Parathyroid adenoma (tissue), 2 donors: ENCODE data around the gene MYO16.
"Not testable (repeated sequence)": the region's sequence is repeated elsewhere in the genome, so short reads cannot be mapped to it uniquely, and the experiment has no call there.

Experiments used
- H2AFZ ChIP-seq: fragments of 300-600 bp; sonication (generic); one replicate; pipeline ENCODE4 v1.7.0; 2017; ENCODE audit warnings: antibody characterized with exemption, mild to moderate bottlenecking
- H3K27ac ChIP-seq: fragments of 300-600 bp; sonication (generic); one replicate; pipeline ENCODE4 v1.7.0; 2017
- H3K27me3 ChIP-seq: fragments of 300-600 bp; sonication (generic); one replicate; pipeline ENCODE4 v1.7.0; 2017; ENCODE audit warnings: low read length; ENCODE audit not compliant: control insufficient read depth, insufficient read depth
- H3K36me3 ChIP-seq: fragments of 300-600 bp; sonication (generic); one replicate; pipeline ENCODE4 v1.7.0; 2017; ENCODE audit warnings: low read length; ENCODE audit not compliant: control insufficient read depth, insufficient read depth
- H3K4me1 ChIP-seq: fragments of 300-600 bp; sonication (generic); one replicate; pipeline ENCODE4 v1.7.0; 2017; ENCODE audit warnings: control low read depth
- H3K4me2 ChIP-seq: fragments of 300-600 bp; sonication (generic); one replicate; pipeline ENCODE4 v1.7.0; 2017; ENCODE audit warnings: low read length
- H3K4me3 ChIP-seq: fragments of 300-600 bp; sonication (generic); one replicate; pipeline ENCODE4 v1.7.0; 2017; ENCODE audit warnings: low read depth, low read length
- H3K79me2 ChIP-seq: fragments of 300-600 bp; sonication (generic); one replicate; pipeline ENCODE4 v1.7.0; 2017; ENCODE audit warnings: control low read depth
- H3K9ac ChIP-seq: fragments of 300-600 bp; sonication (generic); one replicate; pipeline ENCODE4 v1.7.0; 2017; ENCODE audit warnings: mild to moderate bottlenecking
- H3K9me3 ChIP-seq: fragments of 300-600 bp; sonication (generic); one replicate; pipeline ENCODE4 v1.7.0; 2017; ENCODE audit warnings: low read length; ENCODE audit not compliant: control insufficient read depth
- CTCF ChIP-seq: fragments of 300-600 bp; sonication (generic); IDR thresholded peaks from one replicate; pipeline ENCODE4 v1.7.0; 2017; ENCODE audit warnings: antibody characterized with exemption, mild to moderate bottlenecking
- donor health status: primary hyperparathyroidism.

MYO16 gene

GRCh38 chr13:109215377-109215776, 586.0 kb downstream of the MYO16 start:
- Histone ChIP-seq H3K4me3 (no peak overlapping the region), H3K79me2 (no peaks in the 10 kb centered on the region), H3K36me3 (no peaks in the 10 kb centered on the region), H3K27me3 (no peaks in the 10 kb centered on the region), H3K9ac (no peak overlapping the region), H3K27ac (no peak overlapping the region), H3K9me3 (no peaks in the 10 kb centered on the region), H3K4me1 (no peaks in the 10 kb centered on the region), H2AFZ (no peak overlapping the region), H3K4me2 (no peak overlapping the region)
- no peak for TF ChIP-seq CTCF

GRCh38 chr13:109217510-109217909, 588.1 kb downstream of the MYO16 start:
- H3K4me1 ChIP-seq, H3K9me3 ChIP-seq, H3K4me3 ChIP-seq, H3K27me3 ChIP-seq, H3K79me2 ChIP-seq, H3K9ac ChIP-seq, H3K27ac ChIP-seq, H3K36me3 ChIP-seq, H2AFZ ChIP-seq, H3K4me2 ChIP-seq: not testable (repeated sequence)

GRCh38 chr13:109220631-109221030, 591.2 kb downstream of the MYO16 start:
- H3K27me3 ChIP-seq = no peaks in the 10 kb centered on the region
- H2AFZ ChIP-seq = no peak overlapping the region
- no peak overlapping the region for H3K4me2 ChIP-seq
- TF ChIP-seq CTCF = no peak
- no peak overlapping the region for H3K9ac ChIP-seq
- H3K36me3 ChIP-seq = no peaks in the 10 kb centered on the region
- H3K4me1 ChIP-seq = no peaks in the 10 kb centered on the region
- H3K4me3 ChIP-seq = no peak overlapping the region
- H3K79me2 ChIP-seq = no peaks in the 10 kb centered on the region
- H3K9me3 ChIP-seq = no peaks in the 10 kb centered on the region
- H3K27ac ChIP-seq = no peak overlapping the region

GRCh38 chr13:109224033-109224432, 594.6 kb downstream of the MYO16 start:
- no peak for TF ChIP-seq CTCF
- H3K36me3 ChIP-seq = no peaks in the 10 kb centered on the region
- no peaks in the 10 kb centered on the region for H3K79me2 ChIP-seq
- H2AFZ ChIP-seq = no peak overlapping the region
- H3K27ac ChIP-seq = no peak overlapping the region
- no peaks in the 10 kb centered on the region for H3K4me1 ChIP-seq
- H3K9ac ChIP-seq = no peak overlapping the region
- no peak overlapping the region for H3K4me3 ChIP-seq
- H3K27me3 ChIP-seq = no peaks in the 10 kb centered on the region
- no peak overlapping the region for H3K4me2 ChIP-seq
- H3K9me3 ChIP-seq = no peaks in the 10 kb centered on the region

- no peaks in the 10 kb centered on the region for H3K4me1 ChIP-seq
- TF ChIP-seq CTCF = no peak
- H3K9me3 ChIP-seq = no peaks in the 10 kb centered on the region
- H3K27me3 ChIP-seq = no peaks in the 10 kb centered on the region
- no peak overlapping the region for H3K9ac ChIP-seq
- H3K4me2 ChIP-seq = no peak overlapping the region
- H3K79me2 ChIP-seq = no peaks in the 10 kb centered on the region
- no peaks in the 10 kb centered on the region for H3K36me3 ChIP-seq
- no peak overlapping the region for H2AFZ ChIP-seq
- no peak overlapping the region for H3K27ac ChIP-seq
- no peak overlapping the region for H3K4me3 ChIP-seq
Measured at GRCh38 chr13:109226631-109227030, 597.2 kb downstream of the MYO16 start.
